Ishikawa (cell line): ENCODE results near the gene TCF7L2.

Experiments used
- CEBPB ChIP-seq: IDR thresholded peaks from 2 replicates; pipeline ENCODE4 v1.6.1; 2012
- CREB1 ChIP-seq: IDR thresholded peaks from 2 replicates; pipeline ENCODE4 v1.6.1; 2012; ENCODE audit warnings: low read depth
- EGR1 ChIP-seq: IDR thresholded peaks from 2 replicates; pipeline ENCODE4 v1.6.1; 2012
- EP300 ChIP-seq: IDR thresholded peaks from 2 replicates; pipeline ENCODE4 v1.6.1; 2012; ENCODE audit warnings: borderline replicate concordance
- FOXM1 ChIP-seq: IDR thresholded peaks from 2 replicates; pipeline ENCODE4 v1.6.1; 2012; ENCODE audit warnings: low read depth, borderline replicate concordance
- NFIC ChIP-seq: IDR thresholded peaks from 2 replicates; pipeline ENCODE4 v1.6.1; 2012
- RAD21 ChIP-seq: IDR thresholded peaks from 2 replicates; pipeline ENCODE4 v1.6.1; 2012; ENCODE audit warnings: low read depth
- TAF1 ChIP-seq: IDR thresholded peaks from 2 replicates; pipeline ENCODE4 v1.6.1; 2012; ENCODE audit warnings: low read depth, mild to moderate bottlenecking
- TCF12 ChIP-seq: IDR thresholded peaks from 2 replicates; pipeline ENCODE4 v1.6.1; 2012; ENCODE audit warnings: low read depth
- TEAD4 ChIP-seq: IDR thresholded peaks from 2 replicates; pipeline ENCODE4 v1.6.1; 2012
- YY1 ChIP-seq: IDR thresholded peaks from 2 replicates; pipeline ENCODE4 v1.6.1; 2012; ENCODE audit warnings: low read depth
- ZBTB7A ChIP-seq: IDR thresholded peaks from 2 replicates; pipeline ENCODE4 v1.6.1; 2012; ENCODE audit warnings: low read depth
- TF ChIP-seq, protein P1 (sequence below): IDR thresholded peaks from 2 replicates; pipeline ENCODE4 v1.6.1; 2012; ENCODE audit warnings: low read depth, mild to moderate bottlenecking
- TF ChIP-seq, protein P2 (sequence below): IDR thresholded peaks from 2 replicates; pipeline ENCODE4 v1.6.1; 2012
- TF ChIP-seq, protein P3 (sequence below): IDR thresholded peaks from 2 replicates; pipeline ENCODE4 v1.6.1; 2012

The TCF7L2 gene

GRCh38 chr10:113177936-113178335 lies 227.9 kb downstream of the TCF7L2 start:
- no peak for TF ChIP-seq TEAD4
- no peak for TF ChIP-seq EP300
- no peak for TF ChIP-seq RAD21
- no peak for TF ChIP-seq ZBTB7A
- TF ChIP-seq NFIC, result no peak
- TF ChIP-seq EGR1, result no peak
- TF ChIP-seq CEBPB, result no peak
- TF ChIP-seq CREB1, result no peak
- no peak for TF ChIP-seq TAF1
- no peak for TF ChIP-seq YY1
- TF ChIP-seq FOXM1, result no peak
- TF ChIP-seq, protein P1, sequence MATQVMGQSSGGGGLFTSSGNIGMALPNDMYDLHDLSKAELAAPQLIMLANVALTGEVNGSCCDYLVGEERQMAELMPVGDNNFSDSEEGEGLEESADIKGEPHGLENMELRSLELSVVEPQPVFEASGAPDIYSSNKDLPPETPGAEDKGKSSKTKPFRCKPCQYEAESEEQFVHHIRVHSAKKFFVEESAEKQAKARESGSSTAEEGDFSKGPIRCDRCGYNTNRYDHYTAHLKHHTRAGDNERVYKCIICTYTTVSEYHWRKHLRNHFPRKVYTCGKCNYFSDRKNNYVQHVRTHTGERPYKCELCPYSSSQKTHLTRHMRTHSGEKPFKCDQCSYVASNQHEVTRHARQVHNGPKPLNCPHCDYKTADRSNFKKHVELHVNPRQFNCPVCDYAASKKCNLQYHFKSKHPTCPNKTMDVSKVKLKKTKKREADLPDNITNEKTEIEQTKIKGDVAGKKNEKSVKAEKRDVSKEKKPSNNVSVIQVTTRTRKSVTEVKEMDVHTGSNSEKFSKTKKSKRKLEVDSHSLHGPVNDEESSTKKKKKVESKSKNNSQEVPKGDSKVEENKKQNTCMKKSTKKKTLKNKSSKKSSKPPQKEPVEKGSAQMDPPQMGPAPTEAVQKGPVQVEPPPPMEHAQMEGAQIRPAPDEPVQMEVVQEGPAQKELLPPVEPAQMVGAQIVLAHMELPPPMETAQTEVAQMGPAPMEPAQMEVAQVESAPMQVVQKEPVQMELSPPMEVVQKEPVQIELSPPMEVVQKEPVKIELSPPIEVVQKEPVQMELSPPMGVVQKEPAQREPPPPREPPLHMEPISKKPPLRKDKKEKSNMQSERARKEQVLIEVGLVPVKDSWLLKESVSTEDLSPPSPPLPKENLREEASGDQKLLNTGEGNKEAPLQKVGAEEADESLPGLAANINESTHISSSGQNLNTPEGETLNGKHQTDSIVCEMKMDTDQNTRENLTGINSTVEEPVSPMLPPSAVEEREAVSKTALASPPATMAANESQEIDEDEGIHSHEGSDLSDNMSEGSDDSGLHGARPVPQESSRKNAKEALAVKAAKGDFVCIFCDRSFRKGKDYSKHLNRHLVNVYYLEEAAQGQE, result no peak
- TF ChIP-seq TCF12, result no peak
- TF ChIP-seq, protein P2, sequence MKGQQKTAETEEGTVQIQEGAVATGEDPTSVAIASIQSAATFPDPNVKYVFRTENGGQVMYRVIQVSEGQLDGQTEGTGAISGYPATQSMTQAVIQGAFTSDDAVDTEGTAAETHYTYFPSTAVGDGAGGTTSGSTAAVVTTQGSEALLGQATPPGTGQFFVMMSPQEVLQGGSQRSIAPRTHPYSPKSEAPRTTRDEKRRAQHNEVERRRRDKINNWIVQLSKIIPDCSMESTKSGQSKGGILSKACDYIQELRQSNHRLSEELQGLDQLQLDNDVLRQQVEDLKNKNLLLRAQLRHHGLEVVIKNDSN, result no peak
- TF ChIP-seq, protein P3, sequence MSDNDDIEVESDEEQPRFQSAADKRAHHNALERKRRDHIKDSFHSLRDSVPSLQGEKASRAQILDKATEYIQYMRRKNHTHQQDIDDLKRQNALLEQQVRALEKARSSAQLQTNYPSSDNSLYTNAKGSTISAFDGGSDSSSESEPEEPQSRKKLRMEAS, result no peak

DNA sequence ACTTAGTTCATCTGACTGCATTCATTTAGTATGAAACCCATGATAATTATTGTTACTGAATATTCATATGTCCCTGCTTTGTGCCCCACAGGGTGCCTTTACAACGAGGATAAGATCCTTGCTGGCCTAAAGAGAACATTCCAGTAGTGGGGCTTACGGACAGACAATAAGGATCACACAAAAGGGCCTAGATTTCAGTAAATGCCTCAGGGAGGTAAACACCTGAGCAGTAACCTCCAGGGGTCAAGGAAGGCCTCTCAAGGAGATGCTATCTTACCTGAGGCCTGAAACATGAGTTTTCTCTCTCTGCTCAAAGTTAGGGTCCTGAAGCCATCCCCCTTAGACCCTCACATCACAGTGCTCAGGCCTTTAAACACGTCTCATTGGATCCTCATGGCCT lies 228.7 kb downstream of the TCF7L2 start:
- TF ChIP-seq, protein P2, result no peak
- TF ChIP-seq YY1, result no peak
- no peak for TF ChIP-seq CREB1
- TF ChIP-seq ZBTB7A, result no peak
- TF ChIP-seq TAF1, result no peak
- TF ChIP-seq CEBPB, result no peak
- no peak for TF ChIP-seq FOXM1
- TF ChIP-seq EP300, result no peak
- TF ChIP-seq, protein P1, result no peak
- TF ChIP-seq NFIC, result no peak
- no peak for TF ChIP-seq RAD21
- TF ChIP-seq, protein P3, result no peak
- no peak for TF ChIP-seq EGR1
- TF ChIP-seq TEAD4, result no peak
- TF ChIP-seq TCF12, result no peak

DNA sequence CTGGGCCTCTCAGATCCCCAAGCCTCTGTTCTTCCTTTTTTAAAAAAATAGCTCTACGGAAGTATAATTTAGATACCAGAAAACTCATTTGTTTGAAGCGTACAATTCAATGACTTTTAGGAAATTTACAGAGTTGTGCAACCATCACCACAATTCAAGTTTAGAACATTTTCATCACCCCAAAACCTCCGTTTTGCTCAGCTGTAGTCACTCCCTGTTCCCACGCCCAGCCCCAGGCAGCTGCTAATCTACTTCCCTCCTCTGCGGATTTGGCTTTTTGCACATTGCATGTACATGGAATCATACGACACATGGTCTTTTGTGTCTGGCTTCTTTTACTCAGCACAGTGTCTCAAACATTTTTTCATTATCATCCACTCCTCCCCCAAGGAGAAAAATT lies 229.2 kb downstream of the TCF7L2 start:
- TF ChIP-seq, protein P2, result no peak
- no peak for TF ChIP-seq RAD21
- no peak for TF ChIP-seq FOXM1
- TF ChIP-seq, protein P3, result no peak

DNA sequence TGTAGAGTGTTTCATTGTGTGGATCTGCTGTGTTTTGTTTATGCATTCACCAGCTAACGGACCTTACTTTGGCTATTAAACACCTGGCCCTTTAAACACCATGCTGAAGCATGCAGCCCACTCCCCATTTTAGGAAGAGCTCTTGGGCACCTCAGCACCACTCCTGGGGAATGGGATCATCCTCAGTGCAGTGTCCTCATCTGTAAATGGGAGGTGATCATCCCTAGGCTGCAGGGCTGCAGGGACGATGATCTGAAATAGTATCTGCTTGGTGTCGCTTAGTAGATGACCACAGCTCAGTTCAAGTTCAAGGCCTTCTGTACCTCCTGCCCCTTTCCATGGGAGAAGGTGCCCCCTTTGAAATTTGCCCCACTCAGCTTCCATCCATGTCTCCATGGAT lies 229.9 kb downstream of the TCF7L2 start:
- TF ChIP-seq, protein P3, result no peak
- TF ChIP-seq TEAD4 (no peak), EP300 (no peak), ZBTB7A (no peak), TCF12 (no peak), FOXM1 (no peak), RAD21 (no peak), TAF1 (no peak), EGR1 (no peak)

DNA sequence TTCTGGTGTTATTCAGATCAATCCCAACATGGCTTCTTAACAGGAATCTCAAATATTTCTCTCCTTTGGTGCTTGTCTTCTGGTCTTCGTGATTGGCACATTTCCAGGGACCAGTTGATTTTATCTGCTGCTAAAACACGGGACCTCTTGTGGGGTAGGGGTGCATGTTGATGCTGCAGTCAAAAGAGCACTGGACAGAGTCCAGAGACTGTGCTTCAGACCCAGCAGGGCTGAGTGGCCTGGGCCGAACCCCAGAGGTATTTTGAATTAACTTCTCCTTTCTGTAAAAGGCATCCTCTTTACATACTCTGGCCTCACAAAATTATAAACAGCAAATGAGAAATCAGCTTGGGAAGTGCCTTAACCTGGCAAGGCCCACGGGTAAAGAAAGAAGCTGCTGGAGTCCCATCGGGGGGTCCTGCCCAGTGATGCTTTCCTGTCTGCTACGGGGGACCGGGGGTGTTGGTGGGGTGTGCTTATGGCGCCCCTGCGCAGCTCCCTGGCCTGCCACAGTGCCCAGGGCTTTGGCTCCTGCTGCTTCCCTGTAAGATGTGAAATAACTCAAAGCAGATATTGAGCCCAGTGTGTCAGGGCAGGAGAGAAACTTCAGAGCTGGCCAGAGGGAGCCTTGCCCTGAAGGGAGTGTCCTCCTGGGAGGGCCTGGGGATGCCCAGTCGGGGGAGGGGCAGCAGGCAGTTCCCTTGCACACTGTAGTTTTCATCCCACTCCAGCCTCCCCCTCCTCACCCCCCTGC lies 230.5 kb downstream of the TCF7L2 start:
- TF ChIP-seq ZBTB7A, result no peak
- no peak for TF ChIP-seq CREB1
- TF ChIP-seq NFIC, result no peak
- TF ChIP-seq EGR1, result no peak
- TF ChIP-seq TEAD4, result no peak
- TF ChIP-seq, protein P3, result no peak
- TF ChIP-seq, protein P2, result no peak
- no peak for TF ChIP-seq FOXM1
- TF ChIP-seq EP300, result no peak
- TF ChIP-seq CEBPB, result no peak
- TF ChIP-seq TAF1, result no peak
- TF ChIP-seq RAD21, result no peak
- TF ChIP-seq, protein P1, result no peak
- TF ChIP-seq TCF12, result no peak
- TF ChIP-seq YY1, result no peak
